Activated CD8-positive, alpha-beta memory T cell treated with anti-CD3 and anti-CD28 coated beads, Interleukin-2, amount 50 U/mL, for 24 hours (primary cell): ENCODE data around the gene MYBPHL.

ENCODE experiments used
- DNase-seq: peaks from one replicate; pipeline ENCODE4 v3.0.0-alpha.2; 2020; ENCODE audit errors: extremely low read depth

Gene MYBPHL, protein sequence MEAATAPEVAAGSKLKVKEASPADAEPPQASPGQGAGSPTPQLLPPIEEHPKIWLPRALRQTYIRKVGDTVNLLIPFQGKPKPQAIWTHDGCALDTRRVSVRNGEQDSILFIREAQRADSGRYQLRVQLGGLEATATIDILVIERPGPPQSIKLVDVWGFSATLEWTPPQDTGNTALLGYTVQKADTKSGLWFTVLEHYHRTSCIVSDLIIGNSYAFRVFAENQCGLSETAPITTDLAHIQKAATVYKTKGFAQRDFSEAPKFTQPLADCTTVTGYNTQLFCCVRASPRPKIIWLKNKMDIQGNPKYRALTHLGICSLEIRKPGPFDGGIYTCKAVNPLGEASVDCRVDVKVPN

DNA sequence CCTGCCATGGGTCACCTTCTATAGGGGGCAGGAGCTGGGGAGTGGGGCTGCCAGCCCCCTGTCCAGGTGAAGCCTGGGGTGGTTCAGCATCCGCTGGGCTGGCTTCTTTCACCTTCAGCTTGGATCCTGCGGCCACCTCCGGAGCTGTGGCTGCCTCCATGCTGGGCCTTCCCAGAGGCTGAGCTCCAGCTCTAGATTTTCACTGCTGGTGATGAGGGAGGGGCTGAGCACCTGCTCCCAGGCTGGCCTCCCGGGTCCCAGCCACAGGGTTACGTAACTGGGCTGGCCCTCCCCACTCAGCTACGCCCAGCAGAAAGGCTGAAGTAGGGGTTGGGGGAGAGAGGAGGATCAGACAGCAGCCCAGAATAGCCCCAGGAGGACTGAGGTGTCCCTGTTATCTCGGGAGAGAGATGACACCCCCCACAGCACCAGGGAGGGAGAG lies at the start of gene MYBPHL:
TSS of gene MYBPHL (minus strand) at position 180 of the 442 bp plus-strand sequence. CDS start at position 160, 20 bp downstream.
- DNase-seq: no peak

DNA sequence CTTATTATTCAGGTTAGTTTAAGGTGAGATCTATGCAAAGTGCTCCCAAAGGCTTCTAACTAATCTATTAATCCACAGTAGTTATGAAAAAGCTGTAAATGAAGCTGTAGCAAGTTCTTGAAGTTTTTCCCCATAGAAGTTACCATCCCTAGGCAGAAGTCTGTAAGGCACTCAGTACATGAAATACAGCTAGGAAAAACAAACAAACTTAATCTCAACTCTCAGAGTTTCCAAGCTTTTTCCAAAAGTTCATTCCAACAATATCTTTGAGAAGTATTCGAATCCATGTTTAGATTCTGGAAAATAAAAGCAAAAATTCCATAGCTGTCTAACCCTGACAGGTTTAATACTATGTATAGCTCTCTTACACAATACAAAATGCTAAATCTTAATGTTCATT lies 49.7 kb upstream of the MYBPHL start:
- no peak for DNase-seq

DNA sequence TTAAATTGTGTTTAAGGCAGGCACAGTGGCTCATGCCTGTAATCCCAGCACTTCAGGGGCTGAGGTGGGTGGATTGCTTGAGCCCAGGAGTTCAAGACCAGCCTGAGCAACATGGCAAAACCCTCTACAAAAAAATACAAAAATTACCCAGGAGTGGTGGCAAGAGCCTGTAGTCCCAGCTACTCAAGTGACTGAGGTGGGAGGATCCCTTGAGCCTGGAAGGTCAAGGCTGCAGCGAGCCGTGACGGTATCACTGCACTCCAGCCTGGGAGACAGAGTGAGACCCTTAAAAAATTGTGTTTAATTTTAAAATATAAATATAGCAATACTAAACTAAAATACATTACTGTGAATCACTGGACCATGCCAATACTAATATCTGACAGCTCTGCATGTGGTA lies 48.1 kb upstream of the MYBPHL start:
- no peak for DNase-seq

DNA sequence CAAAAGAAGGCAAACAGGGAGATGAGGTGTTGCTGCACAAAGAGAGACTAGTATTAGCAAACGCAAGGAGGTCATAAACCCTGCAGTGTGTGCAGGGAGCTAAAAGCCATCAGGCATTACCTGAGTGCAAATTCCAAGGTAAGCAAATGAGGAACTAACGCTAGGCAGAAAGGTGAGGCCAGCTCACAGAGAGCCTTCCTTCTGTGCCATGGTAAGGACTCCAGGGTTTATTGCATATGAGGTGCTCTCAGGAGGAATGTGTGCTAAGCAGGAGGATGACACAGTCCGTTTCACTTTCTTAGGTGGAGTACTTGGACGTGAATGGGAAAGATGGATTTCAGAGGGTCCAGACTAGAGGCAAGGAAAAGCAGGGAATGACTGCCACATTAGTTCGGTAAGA lies 44.6 kb upstream of the MYBPHL start:
- no peak for DNase-seq

DNA sequence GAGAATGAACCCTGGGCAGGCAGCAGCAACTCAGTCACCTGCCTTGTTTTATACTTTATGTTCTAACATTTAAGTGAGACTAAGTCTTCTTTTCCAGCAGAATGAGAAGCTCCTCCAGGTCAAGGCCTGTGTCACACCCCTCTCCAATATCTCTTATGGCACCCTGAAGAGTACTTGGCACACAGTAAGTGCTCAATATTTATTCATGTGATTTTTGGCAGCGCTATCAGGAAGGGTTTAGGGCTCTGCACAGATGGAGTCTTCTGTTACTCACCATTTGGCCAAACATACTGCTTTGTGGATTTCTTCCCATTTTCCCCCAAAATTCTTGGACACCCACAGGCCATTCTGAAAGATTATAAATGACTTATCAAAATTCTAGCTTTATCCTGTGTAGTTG lies 43.8 kb upstream of the MYBPHL start:
- DNase-seq: no peak

DNA sequence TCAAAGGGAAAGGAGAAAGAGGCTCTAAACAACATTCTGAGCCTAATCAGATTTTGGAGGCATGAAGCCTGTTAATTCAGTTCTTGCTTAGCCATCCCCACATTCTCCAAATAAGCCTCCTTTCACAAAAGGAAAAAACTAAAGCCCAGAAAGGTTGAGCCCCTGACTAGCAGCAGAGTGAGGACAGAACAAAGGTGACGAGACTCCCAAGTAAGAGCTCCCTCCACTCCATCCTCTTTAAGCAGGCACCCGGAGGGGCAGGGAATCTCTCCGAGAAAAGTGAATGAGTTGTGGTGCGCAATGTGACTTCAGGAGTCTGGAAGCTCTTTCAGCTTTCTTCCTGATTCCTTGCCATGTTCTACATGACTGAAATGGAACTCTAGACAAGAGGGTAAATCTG lies 43.4 kb upstream of the MYBPHL start:
- no peak for DNase-seq

DNA sequence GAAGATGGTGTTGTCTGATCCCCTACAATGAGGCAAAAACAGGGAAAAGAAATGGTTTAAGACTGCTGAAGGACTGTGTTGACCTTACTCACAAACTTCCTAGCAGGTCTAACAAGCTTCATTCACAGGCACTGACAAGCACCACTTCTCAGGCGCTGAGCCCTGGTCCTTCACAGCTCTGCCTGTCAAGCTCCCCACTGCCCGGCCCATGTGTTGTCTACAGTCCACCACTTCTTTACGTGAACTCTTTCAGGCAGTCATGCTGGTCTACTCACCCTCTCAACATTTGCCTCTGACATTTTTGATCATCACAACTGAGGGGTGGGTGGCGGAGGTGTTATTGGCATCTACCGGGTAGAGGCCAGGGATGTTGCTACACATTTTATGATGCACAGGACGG lies 40.7 kb upstream of the MYBPHL start:
- DNase-seq: no peak

DNA sequence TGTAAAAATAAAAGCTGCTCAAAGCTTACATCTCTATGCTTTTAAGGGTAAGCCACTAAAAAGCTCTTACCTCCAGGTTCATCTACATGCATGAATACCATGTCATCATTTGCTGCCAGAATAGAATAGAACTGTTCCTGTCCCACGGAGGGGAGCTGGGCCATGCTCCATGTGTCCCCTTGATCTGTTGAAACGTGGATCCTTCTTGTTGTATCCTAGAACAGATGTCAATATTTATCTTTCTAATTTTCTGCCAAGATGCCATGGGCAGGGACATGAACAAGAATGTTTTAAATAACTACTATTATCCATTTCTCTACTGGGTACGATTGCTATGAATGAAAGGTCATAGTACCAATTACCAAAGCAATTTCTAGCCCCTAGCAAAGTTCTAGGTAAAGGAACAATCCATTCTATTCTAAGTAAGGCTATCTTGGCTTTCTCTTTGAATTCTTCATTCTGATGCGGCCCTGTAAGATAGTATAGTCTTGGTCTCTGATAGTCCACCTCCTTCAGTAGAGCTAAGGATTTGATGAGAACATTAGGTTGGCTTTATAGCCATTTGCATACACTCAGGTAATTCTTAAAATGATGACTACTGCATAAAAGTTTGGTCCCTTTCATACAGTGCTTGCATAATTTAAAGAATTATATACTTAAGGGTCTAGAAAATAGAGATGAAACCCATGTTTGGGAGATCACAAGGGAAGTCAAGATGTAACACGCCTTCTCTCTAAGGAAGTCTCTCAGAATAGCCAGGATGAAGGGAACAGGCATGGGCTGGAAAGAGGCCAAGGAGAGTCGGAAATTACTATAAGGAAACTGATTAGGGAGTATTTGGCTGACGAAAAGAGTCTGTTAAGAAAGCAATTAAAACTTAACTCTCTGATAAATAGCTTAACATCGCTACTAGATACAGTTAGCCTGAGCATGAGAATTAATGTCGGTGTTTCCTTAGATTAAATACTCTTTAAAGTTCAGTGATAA lies 35.4 kb upstream of the MYBPHL start:
- no peak for DNase-seq

DNA sequence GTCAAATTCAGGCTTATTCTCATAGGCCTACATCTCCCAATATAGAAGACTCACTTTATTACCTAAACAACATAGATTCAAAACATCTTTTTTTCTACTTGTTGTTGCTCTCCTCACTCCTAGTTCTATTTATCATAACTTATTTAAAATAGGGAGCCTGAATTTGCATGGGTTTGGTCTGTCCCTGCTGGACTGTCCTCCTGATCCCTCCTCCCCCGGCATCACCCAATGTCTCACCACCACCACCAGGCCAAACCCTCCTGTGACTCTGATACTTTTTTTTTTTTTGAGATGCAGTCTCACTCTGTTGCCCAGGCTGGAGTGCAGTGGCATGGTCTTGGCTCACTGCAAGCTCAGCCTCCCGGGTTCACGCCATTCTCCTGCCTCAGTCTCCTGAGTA lies 31.8 kb upstream of the MYBPHL start:
- no peak for DNase-seq

DNA sequence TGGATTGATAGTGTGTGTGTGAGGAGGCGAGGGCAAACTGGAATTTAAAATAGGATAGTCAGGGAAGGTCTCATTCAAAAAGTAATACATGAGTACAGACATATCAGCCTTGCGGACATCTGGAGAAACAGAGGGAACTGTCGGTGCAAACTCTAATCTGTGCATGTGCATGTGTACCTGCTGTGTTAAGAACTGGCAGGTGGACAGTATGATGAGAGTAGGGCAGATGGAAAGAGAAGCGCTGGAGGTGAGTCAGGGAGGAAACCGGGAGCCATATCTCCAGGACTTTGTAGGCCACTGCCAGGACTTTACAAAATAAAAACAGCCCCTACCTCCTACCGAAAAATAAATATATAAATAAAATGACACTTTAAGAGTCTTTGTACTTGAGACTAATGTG lies 31.3 kb upstream of the MYBPHL start:
- DNase-seq: no peak

DNA sequence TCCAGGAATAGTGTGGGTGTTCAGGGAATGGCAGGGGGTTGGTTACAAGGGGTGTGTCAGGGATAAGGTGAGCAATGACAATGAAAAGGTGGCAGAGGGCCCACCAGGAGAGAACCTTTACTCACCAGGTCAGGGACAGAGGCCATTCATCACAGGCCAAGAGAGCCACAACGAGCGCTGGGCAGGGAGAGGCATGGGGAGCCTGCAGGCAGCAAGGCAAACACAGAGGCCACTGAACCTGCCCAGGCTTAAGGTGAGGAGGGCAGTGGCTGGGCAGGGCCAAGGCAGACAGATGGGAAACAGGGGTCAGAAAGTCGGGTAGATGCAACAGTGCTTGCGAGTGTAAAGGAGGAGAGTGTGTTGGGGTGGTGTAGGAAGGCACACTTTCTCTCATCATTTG lies 28.3 kb upstream of the MYBPHL start:
- no peak for DNase-seq

DNA sequence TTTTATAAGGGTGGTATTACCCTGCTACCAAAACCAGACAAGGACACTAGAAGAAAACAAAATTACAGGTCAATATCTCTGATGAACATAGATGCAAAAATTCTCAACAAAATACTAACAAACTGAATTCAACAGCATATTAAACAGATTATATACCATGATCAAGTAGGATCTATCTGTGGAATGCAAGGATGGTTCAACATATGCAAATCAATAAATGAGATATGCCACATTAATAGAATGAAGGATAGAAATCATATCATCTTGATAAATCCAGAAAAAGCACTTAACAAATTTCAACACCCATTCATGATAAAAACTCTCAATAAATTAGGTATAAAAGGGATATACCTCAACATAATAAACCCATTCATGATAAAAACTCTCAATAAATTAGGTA lies 24.3 kb upstream of the MYBPHL start:
- DNase-seq: no peak

DNA sequence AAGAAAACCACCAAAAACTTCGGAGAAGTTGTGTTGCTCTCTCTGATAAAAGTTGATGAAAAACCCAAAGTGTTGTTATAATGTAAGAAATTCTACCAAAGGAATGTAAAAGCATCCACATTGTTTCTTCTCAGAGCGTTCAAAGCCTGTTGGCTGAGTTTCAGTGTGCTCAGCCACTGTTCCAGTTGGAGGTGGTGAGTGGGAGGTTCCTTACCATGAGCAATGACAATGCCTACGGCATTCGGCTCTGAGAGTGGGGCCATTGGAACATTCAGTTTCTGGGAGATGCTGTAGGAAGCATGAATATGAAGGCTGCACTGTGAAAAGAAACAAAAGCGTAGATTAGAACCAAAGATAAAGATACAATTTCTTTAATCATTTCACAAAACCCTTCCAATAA lies 20.5 kb upstream of the MYBPHL start:
- DNase-seq: no peak

DNA sequence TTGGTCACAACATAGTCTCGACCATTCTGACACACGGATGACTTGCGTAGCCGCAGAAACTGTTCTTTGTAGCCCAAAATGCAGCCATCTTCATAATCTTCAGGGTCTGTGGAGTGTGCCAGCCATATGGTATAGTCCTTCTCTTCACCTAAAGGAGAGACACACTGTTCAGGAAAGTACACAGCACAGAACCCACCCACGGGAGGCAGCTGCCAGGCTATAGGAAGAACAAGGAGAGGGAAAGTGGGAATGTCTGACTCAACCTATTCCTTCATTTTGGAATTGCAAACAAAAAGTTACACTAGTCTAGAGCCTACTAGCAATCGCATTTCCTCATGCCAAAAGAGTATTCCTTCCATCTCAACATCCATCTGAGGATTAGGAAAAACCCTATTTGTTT lies 16.2 kb upstream of the MYBPHL start:
- DNase-seq: no peak

DNA sequence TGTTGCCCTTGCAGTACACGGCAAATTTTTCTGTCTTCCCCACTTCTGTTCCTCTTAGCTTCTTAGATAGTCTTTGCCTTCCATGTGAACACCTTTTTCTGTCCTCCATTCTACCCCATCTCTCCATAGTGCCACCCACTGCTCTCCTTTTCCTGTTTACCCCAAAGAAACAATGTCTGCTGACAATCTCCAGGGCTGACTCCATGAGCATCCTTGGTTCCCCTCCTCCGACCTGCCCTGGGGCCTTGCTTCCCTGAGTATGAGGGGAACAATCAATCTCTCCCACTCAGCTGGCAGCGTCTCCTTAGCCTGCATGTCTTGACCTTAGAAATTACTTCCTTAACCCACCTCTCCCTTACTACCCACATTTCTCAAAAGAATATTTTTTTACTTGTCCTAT lies 12.3 kb upstream of the MYBPHL start:
- no peak for DNase-seq

DNA sequence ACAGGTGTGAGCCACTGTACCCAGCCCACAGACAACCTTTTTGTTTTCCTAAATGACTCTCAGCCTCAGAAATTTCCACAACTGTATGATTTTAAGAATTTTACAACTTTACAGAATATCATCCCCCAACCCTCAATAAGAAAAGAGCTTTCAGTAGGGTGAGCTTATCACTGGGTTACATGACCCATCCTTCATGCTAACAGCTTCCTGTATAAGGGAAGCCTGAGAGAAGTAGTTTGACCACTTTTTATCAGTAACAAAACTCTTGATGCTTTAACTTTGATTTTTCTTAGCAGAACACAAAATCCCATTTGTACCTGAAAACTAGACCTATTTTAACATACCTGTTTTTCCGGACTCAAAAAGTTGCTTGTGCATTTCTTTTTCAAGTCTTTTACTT lies 9.7 kb upstream of the MYBPHL start:
- no peak for DNase-seq

DNA sequence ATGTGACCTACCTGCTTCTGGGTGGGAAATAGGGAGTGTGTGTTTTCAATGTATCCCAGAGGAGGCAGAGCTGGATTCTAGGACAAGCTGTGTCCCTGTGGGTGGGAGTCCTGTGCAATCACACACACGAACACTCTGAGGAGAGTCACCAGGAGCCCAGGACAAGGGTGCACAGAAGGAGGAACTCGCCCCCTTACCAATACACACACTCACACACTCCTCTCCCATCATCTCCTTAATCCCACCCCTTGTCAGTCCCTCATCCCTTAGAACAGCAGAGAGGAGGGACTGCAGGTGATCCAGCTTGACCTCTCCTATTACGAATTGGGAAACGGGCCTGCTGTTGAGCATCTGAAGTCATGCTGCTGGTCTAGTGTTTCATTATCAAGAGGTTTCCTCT lies 8.5 kb upstream of the MYBPHL start:
- no peak for DNase-seq

DNA sequence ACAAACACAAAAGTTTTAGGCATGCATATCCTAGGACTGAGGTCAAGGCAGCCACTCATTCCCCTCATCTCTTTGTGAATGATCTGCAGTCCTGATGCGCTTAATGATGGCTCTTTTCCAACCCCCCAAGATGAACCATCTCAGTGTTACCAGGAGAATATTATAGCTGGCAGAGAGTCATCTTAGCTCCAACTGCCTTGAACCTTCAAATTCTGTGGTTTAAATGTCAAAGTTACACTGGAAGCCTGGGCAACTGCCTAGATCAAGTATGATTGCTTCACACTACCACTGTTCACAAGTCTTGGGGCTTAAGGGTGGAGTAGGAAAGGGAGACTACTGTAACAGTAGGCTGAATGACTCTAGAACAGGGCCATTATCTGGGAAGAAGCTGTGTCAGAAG lies 8.0 kb upstream of the MYBPHL start:
- DNase-seq: no peak

DNA sequence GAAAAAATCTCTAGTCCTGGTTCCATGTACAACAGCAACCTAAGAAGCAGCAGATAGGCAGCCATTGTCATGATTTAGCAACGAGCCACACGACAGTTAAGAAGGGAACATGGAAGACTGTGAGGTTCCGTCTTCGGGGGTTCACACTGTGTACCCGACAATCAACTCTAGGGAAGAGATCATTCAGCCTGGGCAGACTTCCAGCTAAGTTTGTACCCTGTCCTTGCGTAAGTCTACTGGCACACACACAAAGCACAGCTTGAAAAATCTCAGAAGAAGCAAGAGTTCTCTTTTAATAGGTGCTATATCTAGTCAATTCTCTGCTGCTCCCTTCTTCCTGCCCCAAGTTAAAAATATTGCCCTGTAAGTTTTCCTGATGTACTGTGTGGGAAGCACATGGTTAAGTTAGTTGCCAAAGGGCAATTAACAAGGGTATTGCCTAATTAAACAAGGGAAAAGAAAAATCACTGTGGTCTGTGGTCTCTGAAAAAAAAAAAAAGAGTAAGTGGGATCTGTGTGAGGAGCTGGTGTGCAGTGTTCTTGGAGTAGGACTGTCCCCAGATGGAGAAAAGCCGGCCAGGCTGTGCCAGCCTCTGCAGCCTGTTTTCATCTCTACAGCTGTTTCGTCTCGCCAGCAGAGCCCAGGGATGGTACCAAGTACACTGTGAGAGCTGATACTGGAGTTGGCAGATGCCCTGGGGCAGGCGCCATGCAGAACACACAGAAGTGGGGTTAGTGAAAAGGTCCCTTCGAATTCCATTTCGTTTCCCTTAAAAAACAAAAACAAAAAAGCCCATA lies 6.4 kb upstream of the MYBPHL start:
- DNase-seq: no peak

DNA sequence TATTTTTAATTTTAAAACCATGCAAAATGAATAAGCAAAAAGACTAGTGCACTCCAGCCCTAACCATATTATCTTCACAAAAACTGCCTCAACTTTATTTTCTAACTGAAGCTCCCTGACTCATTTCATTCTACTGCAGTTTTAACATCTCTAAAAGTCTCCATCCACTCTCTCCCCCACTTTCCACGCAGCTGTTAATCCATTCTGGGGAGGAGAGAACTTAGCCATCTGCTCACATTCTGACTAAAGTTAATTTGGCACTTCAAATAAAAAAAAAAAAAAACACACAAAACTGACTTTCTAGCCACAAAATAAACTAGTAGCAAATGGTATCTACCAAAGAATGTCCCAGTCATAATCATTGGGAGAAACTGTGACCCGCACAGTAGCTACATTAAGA lies 5.4 kb upstream of the MYBPHL start:
- DNase-seq: no peak

DNA sequence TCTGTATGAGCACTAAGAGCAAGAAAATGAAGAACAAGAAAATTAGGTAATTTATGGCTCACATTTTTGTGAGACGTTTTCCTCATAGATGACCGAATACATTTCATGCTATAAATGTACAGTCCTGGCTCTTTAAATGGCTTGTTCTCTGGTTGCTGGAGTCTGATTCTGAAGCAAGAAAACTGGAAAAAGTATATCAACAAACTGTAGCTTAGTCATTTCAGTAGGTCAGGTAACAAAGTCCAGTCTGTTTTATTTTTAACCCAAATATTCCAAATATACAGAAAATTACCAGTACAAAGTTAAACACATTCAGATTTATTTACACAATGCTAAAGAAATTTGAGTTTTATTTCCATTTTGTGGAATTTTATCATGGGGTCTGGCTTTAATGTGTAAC lies 2.5 kb upstream of the MYBPHL start:
- DNase-seq: no peak
